Uterus (tissue), 2 donors: ENCODE measurements around the gene GBE1.

Experiments
- CTCF ChIP-seq, 4 experiments: fragments of 200-600 bp in 2 of 4; fragments of 450-650 bp in 2 of 4; sonication (generic) in 2 of 4; IDR thresholded peaks; one replicate each; pipeline ENCODE4 v1.5.1; 2016 to 2019; ENCODE audit warnings: antibody characterized with exemption in 4 of 4, mild to moderate bottlenecking in 2 of 4, moderate library complexity in 1 of 4
- POLR2A ChIP-seq, 2 donors: fragments of 450-650 bp; IDR thresholded peaks; one replicate each; pipeline ENCODE4 v1.6.1; 2016; ENCODE audit warnings: antibody characterized with exemption in 2 of 2, mild to moderate bottlenecking in 1 of 2, moderate library complexity in 1 of 2

- TF ChIP-seq POLR2A (IDR thresholded peaks at IDR 0.05) (no peak), CTCF (IDR thresholded peaks at IDR 0.05) (no peak)
Measured at GRCh38 chr3:81452418-81452817, 309.0 kb downstream of the GBE1 start.
